ENCODE measurements around the gene NLRC3.

GRCh38 chr16:3523281-3523680, 53.9 kb downstream of the NLRC3 start:
- TF ChIP-seq POLR2AphosphoS5 (IDR thresholded peaks at IDR 0.05; ENCODE audit: low read depth) (no peak), SPI1 (IDR thresholded peaks at IDR 0.05; ENCODE audit: borderline replicate concordance, low read depth) (no peak), GABPA (IDR thresholded peaks at IDR 0.05; ENCODE audit: low read depth) (no peak)
- TF ChIP-seq, protein P1, sequence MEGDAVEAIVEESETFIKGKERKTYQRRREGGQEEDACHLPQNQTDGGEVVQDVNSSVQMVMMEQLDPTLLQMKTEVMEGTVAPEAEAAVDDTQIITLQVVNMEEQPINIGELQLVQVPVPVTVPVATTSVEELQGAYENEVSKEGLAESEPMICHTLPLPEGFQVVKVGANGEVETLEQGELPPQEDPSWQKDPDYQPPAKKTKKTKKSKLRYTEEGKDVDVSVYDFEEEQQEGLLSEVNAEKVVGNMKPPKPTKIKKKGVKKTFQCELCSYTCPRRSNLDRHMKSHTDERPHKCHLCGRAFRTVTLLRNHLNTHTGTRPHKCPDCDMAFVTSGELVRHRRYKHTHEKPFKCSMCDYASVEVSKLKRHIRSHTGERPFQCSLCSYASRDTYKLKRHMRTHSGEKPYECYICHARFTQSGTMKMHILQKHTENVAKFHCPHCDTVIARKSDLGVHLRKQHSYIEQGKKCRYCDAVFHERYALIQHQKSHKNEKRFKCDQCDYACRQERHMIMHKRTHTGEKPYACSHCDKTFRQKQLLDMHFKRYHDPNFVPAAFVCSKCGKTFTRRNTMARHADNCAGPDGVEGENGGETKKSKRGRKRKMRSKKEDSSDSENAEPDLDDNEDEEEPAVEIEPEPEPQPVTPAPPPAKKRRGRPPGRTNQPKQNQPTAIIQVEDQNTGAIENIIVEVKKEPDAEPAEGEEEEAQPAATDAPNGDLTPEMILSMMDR (IDR thresholded peaks at IDR 0.05; ENCODE audit: insufficient read depth, low read length), result no peak
- TF ChIP-seq, protein P2, sequence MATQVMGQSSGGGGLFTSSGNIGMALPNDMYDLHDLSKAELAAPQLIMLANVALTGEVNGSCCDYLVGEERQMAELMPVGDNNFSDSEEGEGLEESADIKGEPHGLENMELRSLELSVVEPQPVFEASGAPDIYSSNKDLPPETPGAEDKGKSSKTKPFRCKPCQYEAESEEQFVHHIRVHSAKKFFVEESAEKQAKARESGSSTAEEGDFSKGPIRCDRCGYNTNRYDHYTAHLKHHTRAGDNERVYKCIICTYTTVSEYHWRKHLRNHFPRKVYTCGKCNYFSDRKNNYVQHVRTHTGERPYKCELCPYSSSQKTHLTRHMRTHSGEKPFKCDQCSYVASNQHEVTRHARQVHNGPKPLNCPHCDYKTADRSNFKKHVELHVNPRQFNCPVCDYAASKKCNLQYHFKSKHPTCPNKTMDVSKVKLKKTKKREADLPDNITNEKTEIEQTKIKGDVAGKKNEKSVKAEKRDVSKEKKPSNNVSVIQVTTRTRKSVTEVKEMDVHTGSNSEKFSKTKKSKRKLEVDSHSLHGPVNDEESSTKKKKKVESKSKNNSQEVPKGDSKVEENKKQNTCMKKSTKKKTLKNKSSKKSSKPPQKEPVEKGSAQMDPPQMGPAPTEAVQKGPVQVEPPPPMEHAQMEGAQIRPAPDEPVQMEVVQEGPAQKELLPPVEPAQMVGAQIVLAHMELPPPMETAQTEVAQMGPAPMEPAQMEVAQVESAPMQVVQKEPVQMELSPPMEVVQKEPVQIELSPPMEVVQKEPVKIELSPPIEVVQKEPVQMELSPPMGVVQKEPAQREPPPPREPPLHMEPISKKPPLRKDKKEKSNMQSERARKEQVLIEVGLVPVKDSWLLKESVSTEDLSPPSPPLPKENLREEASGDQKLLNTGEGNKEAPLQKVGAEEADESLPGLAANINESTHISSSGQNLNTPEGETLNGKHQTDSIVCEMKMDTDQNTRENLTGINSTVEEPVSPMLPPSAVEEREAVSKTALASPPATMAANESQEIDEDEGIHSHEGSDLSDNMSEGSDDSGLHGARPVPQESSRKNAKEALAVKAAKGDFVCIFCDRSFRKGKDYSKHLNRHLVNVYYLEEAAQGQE (IDR thresholded peaks at IDR 0.05; ENCODE audit: insufficient replicate concordance, low read depth), result no peak

All from HL-60 (cell line).